Activated naive CD4-positive, alpha-beta T cell (primary cell): ENCODE measurements around the gene KIF5C.

ENCODE experiments used
- DNase-seq, 4 experiments: peaks; one replicate each; lab custom pipeline; 2025; lab: John Stamatoyannopoulos, UW

KIF5C gene

GRCh38 chr2:149044500-149044899 is 169.5 kb downstream of the KIF5C start:
- DNase-seq, result no peak

GRCh38 chr2:149047118-149047517 is 172.1 kb downstream of the KIF5C start:
- no peak for DNase-seq

GRCh38 chr2:149049142-149049541 is 174.1 kb downstream of the KIF5C start:
- DNase-seq, result no peak

GRCh38 chr2:149050188-149050587 is 175.2 kb downstream of the KIF5C start:
- DNase-seq, result no peak

- no peak for DNase-seq
Measured at GRCh38 chr2:149055751-149056150, 180.7 kb downstream of the KIF5C start.

- DNase-seq, result no peak
Measured at GRCh38 chr2:149056541-149057255, 181.7 kb downstream of the KIF5C start.

- DNase-seq, result no peak
Measured at GRCh38 chr2:149057401-149057800, 182.4 kb downstream of the KIF5C start.

- DNase-seq, result no peak
Measured at GRCh38 chr2:149058936-149059335, 183.9 kb downstream of the KIF5C start.

- DNase-seq, result no peak
Measured at GRCh38 chr2:149059822-149060221, 184.8 kb downstream of the KIF5C start.

GRCh38 chr2:149061133-149061745 is 186.2 kb downstream of the KIF5C start:
- DNase-seq, result no peak

- no peak for DNase-seq
Measured at GRCh38 chr2:149062531-149062930, 187.5 kb downstream of the KIF5C start.

- no peak for DNase-seq
Measured at GRCh38 chr2:149063177-149063576, 188.2 kb downstream of the KIF5C start.

GRCh38 chr2:149064365-149064841 is 189.4 kb downstream of the KIF5C start:
- no peak for DNase-seq

- no peak for DNase-seq
Measured at GRCh38 chr2:149064856-149065630, 190.0 kb downstream of the KIF5C start.

GRCh38 chr2:149068225-149068995 is 193.4 kb downstream of the KIF5C start:
- DNase-seq, result no peak

- no peak for DNase-seq
Measured at GRCh38 chr2:149068996-149069888, 194.2 kb downstream of the KIF5C start.

- DNase-seq, result no peak
Measured at GRCh38 chr2:149070681-149071320, 195.8 kb downstream of the KIF5C start.

GRCh38 chr2:149075105-149075504 is 200.1 kb downstream of the KIF5C start:
- DNase-seq, result no peak

GRCh38 chr2:149075853-149076252 is 200.8 kb downstream of the KIF5C start:
- DNase-seq, result no peak
